GM10847 (cell line): ENCODE measurements around the gene ADGRV1.

Source experiments
- POLR2A ChIP-seq: IDR thresholded peaks from 2 replicates; pipeline ENCODE4 v1.6.1; 2011; ENCODE audit not compliant: insufficient read length; ENCODE audit errors: extremely low read depth

The ADGRV1 gene

DNA sequence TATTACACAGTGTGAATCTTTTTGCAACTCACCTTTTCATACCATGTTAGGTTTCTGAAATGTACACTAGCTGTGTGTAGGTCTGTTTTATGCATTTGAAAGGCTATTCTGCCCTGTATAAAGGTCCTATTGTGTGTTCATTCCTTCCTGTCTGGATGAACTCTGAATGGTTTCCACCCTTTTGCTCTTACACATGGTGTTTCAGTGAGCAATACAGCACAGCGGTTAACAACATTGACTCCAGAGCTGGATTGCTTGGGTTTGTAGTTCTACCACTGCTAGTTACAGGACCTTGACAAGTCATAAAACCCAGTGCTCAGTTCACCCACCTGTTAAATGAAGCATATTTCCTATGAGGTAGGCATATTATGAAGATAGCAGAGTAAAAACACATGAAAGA lies 331.6 kb downstream of the ADGRV1 start:
- no peak for TF ChIP-seq POLR2A

DNA sequence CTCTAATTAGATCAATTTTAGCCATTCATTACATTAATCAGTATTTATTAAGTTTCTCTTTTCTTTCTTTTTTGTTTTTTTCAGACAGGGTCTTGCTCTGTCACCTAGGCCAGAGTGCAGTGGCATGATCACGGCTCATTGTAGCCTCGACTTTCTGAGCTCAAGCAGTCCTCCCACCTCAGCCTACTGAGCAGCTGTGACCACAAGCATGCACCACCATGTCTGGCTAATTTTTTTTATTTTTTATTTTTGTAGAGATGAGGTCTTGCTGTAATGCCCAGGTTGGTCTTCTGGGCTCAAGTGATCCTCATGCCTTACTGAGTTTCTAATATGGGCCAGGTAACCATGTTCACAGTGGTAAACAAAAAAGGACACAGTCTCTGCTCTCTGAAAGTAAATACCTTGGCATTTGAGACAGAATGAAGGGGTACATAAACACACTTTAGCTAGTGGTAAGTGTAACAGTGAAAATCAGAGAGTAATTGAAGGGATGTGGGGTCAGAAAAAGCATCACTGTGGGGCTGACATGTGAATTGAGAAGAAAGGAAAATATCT lies 336.3 kb downstream of the ADGRV1 start:
- no peak for TF ChIP-seq POLR2A

DNA sequence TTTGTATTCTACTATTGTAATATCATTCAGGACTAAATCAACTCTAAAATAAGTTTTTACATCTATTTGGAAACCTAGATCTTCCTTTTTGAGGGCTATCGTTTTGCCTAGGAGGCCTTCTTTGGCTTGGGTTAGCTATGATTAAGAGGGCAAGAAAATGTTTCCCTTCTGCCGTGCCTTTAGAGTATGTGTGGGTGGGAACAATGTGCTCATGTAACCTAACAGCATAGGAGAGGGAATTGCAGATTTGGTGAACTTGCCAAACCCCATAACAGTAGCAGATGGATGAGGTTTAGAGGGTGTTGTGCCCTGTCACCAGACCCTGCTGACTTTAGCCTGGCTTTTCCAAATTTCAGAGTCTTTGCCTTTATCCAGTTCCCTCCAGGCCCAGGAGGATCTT lies 339.0 kb downstream of the ADGRV1 start:
- TF ChIP-seq POLR2A, result no peak

DNA sequence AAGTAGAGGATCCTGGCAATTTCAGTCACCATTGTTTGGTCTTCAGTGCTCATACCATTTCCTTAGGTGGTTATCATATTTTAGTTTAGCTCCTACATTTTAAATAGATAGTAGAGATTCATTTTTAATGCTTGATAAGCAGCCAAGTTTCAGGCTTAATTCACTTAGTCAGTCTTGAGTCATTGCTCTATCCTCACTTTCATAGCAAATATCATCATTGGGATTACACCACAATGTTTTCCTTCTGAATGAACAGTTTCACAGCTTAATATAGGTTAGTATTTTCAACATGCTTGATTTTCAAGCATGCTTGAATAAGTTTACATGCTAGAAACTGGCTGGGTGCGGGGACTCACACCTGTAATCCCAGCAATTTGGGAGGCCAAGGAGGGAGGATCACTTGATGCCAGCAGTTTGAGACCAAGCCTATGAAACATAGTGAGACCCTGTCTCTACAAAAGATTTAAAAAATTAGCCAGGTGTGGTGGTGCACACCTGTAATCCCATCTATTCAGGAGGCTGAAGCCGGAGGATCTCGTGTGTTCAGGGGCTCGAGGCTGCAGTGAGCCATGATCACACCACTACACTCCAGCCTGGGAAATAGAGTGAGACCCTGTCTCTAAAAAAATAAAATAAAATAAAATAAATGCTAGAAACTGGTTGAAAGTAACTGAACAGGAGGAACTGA lies 339.9 kb downstream of the ADGRV1 start:
- no peak for TF ChIP-seq POLR2A

DNA sequence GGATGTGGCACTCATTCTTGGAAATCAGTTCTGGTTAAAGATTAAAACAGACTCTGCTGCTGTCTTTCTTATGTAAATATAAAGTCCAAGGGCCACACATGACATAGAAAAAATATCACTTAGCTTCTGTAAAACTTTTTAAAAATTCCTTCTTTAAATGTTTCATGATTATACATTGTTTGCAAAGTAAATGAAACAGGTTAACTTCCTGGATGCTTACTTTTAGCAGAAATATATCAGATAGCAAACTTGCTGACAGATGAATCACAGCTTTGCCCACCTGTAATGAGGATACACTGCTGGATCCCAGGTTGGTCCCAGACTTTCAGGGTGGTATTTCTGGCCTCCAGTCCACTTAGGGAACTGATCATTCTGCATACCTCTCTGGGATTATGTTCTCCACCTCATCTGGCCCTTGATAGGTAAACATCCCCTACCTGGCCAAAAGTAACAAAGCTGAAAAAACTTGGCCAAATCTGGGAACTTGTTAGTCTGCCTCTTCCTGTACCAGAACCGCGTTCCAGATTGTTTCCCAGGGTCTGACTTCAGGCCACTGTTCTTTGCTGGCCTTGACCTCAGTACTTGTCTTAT lies 340.5 kb downstream of the ADGRV1 start:
- TF ChIP-seq POLR2A, result no peak

DNA sequence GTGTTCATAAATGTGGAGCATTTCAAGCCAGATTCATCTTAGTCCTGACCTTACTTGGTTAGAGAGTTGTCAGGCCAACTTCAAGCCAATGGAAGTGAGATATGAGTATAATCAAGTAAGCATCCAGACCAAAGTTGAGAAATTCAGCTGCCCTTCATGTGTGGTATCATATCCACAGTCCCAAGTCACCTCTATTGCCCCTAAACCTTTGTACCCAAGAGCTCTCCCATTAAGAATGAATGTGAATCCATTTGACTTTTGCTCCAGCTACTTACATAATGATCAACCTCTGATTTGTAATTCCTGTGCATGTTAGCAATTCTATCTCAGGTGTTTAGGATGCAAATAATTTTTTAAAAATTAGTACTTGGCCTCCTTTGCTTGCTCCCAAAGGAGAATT lies 342.7 kb downstream of the ADGRV1 start:
- TF ChIP-seq POLR2A, result no peak

DNA sequence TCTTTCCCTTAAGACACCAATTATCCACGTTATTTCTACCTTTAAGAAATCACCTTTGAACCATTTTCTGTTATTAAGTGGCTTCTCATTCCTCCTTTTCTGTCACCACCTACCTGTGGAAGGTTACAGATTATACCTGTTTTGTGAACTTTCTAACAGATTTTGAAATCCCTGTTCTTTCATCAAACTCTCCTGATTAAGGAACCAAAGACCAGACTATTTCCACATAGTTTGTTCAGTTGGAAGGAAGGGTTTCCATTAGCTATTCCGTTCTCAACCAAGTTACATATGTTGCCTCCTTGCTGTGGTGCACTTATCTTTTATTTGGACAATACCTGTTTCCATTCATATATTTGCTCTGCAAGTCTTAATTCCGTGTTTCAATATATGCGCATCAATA lies 343.6 kb downstream of the ADGRV1 start:
- no peak for TF ChIP-seq POLR2A

DNA sequence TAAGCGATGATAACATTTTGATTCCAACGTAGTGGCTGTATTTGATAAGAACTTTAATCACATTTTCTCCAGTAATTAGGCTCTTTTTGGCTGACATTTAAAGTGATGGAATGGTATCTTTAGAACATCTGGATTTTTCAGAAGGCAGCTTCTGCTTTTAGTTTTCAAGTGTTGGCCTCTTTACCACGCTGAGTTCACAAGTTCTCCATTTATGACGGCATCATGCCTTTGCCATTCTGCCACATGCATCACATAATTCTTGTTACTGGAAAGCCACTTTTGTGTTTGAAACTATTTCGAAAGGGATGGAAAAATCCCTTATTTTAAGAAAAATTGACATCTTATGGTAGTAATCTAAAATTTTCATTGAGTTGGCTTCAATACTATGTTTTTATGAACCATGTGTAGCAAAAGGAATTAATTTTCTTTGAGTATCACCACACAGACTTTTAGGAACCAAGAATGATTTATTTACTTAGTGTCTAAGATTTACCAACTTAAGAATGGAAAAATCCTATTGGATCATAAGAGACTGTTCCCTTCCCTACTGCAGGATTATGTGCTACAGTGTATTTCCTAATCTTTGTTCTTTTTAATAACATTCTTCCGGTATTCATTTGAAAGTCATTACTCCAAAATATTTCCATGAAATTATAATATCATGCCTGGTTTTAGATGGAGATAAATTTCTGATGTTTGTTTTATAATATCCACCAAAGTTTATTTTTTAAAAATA lies 344.2 kb downstream of the ADGRV1 start:
- no peak for TF ChIP-seq POLR2A

DNA sequence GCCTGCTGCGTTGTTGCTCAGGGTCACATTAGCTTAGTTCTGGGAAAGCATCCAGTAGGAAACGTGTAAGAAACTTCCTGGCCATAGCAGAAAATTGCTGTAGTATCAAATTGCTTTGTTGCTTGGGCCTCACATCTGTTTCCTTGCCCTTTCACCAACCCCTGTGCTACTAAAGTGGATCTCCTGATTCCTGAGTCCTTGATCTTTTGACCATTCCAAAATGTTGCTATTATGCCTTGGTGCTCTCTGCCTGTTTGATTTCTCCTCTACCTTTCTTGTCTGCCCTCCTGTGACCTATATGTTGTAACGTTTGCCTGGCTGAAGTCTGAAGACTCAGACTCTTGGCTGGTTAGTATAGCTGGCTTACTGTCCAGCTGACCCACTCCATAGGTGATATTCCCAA lies 350.5 kb downstream of the ADGRV1 start:
- no peak for TF ChIP-seq POLR2A

DNA sequence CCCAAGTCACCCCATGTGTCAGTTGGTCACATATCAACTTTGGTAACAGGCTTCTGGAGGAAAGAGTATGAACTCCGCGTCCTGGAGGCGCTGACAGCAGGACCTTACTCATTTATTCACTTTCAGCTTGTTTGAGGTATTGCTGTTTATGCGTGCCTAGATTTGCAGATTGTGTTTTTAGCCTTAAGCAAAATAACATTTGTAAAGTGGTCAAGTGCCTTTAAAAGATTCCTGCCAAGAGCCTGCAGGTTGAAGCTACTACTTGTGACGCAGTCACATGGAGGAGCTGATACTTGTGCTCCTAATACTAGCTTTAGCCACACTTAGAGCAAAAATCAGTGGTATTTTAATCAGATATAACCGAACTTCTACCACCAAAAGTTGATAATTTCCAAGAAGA lies 351.3 kb downstream of the ADGRV1 start:
- no peak for TF ChIP-seq POLR2A

DNA sequence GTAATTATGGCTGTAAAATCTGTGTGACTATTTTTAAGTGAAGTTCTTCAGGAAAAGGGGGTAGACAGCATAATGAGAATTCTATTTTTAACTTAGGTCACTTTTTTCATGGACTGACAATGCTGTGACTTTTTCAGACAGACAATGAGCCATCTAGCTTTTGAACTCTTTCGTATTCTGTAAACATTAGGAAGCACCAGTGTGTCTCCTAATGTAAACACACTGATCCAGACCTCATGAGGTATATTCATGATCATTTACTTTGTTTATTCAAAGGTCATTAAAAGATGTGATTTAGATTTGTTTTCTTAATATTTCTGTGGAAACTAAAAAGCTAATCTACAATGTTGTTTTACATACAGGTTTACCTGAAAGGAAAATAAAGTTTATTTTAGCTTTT lies 352.6 kb downstream of the ADGRV1 start:
- TF ChIP-seq POLR2A, result no peak

DNA sequence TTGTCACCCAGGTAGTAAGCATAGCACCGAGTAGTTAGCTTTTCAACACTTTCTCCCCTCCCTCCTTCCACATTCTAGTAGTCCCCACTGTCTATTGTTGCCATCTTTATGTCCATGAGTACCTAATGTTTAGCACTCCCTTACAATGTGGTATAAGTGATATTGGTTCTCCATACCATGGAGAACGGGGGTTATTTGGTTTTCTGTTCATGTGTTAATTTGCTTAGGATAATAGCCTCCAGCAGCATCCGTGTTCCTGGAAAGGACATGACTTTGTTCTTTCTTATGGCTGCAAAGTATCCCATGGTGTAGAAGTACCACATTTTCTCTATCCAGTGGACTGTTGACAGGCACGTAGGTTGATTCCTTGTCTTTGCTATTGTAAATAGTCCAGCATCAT lies 353.9 kb downstream of the ADGRV1 start:
- TF ChIP-seq POLR2A, result no peak

DNA sequence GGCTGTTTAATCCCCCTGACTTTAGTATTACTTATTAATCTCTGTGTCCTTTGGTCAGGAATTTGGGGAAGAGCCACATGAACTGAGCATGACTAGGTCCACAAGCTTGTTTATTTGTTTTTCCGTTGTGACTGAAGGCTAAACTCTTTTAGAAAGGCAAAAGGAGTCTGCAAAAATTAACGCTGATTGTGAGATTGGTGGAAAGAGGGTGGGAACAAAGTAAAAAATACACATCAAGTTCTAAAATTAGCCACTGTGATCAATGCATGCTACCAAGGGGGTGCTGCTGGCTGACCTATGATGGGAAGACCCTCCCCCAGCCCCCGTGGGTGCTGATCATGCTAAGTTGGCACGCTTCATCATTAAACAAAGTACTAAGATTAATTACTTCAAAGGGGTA lies 356.8 kb downstream of the ADGRV1 start:
- no peak for TF ChIP-seq POLR2A

DNA sequence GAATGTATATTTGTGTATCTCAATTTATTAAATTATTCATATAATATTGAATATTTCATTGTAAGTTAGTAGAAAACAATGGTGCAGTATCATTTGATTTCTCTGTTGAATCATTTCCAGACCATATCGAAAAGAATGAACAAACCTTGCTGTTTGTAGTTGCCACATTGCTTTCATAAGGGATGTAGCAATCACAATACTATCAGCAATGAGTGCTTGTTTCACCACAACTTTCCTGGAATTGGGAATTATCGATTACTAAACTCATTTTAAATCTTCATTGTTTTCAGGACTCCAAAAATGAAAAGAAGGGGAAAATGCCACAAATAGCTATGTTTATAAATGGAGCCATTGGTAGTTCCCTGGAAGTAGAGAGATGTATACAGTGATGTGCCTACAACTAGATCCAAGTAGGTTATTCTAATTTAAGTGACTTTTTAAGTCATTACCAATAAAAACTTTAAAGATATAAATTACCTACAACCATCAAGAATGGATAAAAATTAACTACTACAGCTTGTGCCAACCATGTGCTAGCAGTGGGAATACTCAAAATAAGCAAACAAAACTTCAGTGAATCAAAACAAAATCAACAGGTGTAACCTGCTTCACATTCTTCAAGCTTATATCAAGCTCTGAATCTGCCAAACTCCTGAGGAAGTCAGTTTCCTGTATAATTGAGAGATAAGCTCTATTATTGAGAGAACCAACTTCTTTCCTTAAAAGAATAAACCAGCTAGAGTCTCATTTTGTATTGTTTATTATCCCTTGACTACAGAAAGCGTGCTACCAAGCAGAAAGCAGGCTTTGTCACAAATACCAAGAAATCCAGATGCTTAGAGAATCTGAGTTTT lies 358.6 kb downstream of the ADGRV1 start:
- TF ChIP-seq POLR2A, result no peak

DNA sequence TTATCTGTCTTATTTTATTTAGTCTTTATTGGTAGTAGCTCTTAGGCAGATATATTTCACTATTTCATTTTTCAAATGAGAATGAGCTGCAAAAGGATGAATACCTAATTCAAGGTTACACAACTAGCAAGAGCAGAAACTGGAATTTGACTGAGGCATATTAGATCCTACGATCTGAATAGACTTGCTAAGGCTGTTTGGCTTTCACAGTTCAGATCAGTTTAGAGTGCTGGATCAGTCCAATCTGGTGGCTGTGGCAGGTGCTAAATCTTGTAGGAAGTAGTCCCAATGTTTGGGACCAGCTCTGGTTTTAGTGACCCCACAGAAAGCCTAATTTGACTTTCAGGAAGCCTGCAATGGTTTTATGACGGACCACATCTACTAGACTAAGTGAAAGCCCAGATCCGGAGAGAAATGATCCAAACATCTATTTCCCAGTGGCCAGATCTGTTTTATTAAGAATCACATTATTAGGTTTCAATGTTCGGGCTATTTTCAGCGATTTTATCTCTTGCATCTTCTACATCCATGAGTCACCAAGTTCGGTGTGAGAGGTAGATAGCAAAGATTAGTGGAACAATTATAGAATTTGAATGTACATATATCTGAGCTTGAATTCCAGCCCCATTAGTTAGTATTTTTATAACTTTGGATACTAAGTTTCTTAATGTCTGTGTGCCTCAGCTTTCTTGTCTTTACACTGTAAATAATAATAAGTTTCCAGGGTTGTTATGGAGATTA lies 359.5 kb downstream of the ADGRV1 start:
- TF ChIP-seq POLR2A, result no peak

DNA sequence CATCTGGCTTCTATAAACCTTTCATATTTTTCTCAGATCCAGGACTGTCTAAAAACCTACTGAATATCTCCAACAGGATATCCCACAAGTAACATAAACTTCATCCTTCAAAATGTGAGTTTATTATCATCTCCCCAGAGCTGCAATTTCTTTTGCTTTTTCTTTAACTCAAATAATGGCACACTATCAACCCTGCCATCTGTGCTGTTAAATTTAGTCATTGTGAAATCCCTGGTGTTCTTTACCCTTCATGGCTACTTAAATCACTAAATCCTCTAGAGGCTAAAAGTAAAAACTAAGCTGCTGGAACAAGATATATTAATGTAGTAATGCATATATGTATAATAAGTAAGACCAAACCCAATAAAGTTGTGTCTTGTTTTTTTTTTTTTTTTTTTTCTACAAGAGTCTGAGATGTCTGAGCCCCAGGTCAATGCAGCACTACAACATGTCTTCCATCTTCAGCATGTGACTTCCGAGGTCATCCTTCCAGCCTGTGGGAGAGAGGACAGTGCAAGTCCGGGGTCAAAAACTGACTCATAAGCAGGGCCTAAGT lies 362.9 kb downstream of the ADGRV1 start:
- no peak for TF ChIP-seq POLR2A
